Central memory CD8-positive, alpha-beta T cell (primary cell): Measurements from ENCODE around the gene DBF4B.
"Not testable (repeated sequence)": the region's sequence is repeated elsewhere in the genome, so short reads cannot be mapped to it uniquely, and the experiment has no call there.

Experiments
- ATAC-seq: fragments of 150-1000 bp; cut with Tn5 transposase; replicated peaks from 2 replicates; pipeline ENCODE4 v1.10.0; 2022; ENCODE audit warnings: mild to moderate bottlenecking, moderate FRiP score, moderate number of reproducible peaks; ENCODE audit not compliant: poor library complexity, severe bottlenecking; ENCODE audit errors: extremely low read depth
- DNase-seq, 2 donors: peaks; one replicate each; pipeline ENCODE4 v3.0.0; 2021; ENCODE audit warnings: low spot score in 2 of 2
- H3K27ac Mint-ChIP-seq: one replicate; pipeline ENCODE4 v1.8.0; 2022; ENCODE audit warnings: low read depth, mild to moderate bottlenecking, moderate library complexity, mixed read lengths
- H3K27me3 Mint-ChIP-seq: one replicate; pipeline ENCODE4 v1.8.0; 2022; ENCODE audit warnings: mixed read lengths
- H3K36me3 Mint-ChIP-seq: one replicate; pipeline ENCODE4 v1.8.0; 2022; ENCODE audit warnings: mild to moderate bottlenecking, moderate library complexity, mixed read lengths; ENCODE audit not compliant: insufficient read depth
- H3K4me1 Mint-ChIP-seq: one replicate; pipeline ENCODE4 v1.8.0; 2022; ENCODE audit warnings: mixed read lengths
- H3K4me3 Mint-ChIP-seq: one replicate; pipeline ENCODE4 v1.8.0; 2022; ENCODE audit warnings: mild to moderate bottlenecking, moderate library complexity, mixed read lengths
- H3K9me3 Mint-ChIP-seq: one replicate; pipeline ENCODE4 v1.8.0; 2022; ENCODE audit warnings: mixed read lengths

Gene DBF4B

DNA sequence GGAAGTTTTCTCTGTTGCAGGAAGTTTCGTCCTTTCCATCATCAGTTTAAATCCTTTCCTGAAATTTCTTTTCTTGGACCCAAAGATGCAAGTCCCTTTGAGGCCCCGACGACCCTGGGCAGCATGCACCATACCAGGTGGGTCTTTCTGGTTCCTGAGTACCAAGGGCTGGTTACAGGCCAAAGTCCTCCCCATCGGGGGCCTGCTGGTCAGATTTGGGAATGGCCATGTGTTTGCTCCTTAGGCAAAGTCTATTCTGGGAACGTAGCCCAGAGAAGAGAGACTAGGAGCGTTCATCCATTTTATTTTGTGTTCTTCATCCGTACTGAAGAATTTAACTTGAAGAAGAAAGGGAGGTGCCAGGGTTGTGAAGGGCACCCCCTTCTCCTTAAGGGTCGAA, 32.9 kb downstream of the DBF4B start:
- DNase-seq (no peak), ATAC-seq (no peak)
- H3K4me1 Mint-ChIP-seq = no peaks in the 10 kb centered on the region
- no peak overlapping the region for H3K4me3 Mint-ChIP-seq
- peaks cover 3% of the 10 kb centered on the region for H3K36me3 Mint-ChIP-seq
- H3K9me3 Mint-ChIP-seq = no peaks in the 10 kb centered on the region
- H3K27me3 Mint-ChIP-seq = no peaks in the 10 kb centered on the region
- H3K27ac Mint-ChIP-seq = no peak overlapping the region

DNA sequence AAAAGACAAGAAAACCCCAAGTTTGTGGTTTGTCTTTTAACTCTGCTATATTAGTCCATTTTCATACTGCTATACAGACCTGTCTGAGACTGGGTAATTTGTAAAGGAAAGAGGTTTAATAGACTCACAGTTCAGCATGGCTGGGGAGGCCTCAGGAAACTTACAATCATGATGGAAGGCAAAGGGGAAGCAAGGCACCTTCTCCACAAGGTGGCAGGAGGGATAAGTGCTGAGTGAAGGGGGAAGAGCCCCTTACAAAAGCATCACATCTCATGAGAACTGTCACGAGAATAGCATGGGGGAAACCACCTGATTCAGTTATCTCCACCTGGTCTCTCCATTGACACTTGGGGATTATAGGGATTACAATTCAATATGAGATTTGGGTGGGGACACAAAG, 36.8 kb downstream of the DBF4B start:
- Mint-ChIP-seq H3K27ac (no peak overlapping the region), H3K4me1 (no peaks in the 10 kb centered on the region), H3K4me3 (no peak overlapping the region), H3K36me3 (peaks cover 4% of the 10 kb centered on the region), H3K9me3 (no peaks in the 10 kb centered on the region), H3K27me3 (no peaks in the 10 kb centered on the region)
- DNase-seq (no peak), ATAC-seq (no peak)

DNA sequence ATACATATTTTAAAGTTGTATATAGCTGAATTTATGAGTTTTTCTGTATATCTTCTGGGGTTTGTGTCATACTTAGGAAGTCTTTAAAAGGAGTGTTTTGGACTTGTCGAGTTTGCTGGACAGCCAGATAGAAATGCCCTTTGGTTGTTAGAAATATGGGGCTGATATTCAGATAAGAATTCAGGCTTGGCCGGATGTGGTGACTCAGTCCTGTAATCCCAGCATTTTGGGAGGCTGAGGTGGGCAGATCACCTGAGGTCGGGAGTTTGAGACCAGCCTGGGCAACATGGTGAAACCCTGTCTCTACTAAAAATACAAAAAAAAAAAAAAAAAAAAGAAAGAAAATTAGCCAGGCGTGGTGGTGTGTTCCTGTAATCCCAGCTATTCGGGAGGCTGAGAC, 37.3 kb downstream of the DBF4B start:
- DNase-seq, H3K36me3 Mint-ChIP-seq, H3K27me3 Mint-ChIP-seq, H3K27ac Mint-ChIP-seq, ATAC-seq, H3K4me3 Mint-ChIP-seq, H3K4me1 Mint-ChIP-seq, H3K9me3 Mint-ChIP-seq: not testable (repeated sequence)

DNA sequence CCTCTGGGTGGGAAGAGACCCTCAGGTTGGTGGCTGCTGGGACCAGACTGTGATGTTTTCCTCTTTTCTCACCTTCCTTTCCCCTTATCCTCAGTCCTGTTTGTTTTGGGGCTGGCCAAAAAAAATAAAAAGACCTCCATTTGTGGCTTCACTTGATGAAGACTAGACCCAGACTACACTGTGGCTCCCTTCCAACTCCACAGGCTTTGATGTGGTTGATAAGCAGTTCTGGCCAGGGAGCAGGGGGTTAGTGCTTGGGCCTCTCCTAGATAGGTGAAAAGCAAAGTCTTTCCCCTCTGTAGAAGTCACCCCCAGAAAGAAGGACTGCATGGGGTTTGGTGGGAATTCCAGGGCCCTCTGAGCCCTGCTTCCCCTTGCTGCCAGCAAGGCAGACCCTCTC, 39.1 kb downstream of the DBF4B start:
- Mint-ChIP-seq H3K4me1 (no peaks in the 10 kb centered on the region), H3K36me3 (peaks cover 4% of the 10 kb centered on the region), H3K27me3 (no peaks in the 10 kb centered on the region), H3K9me3 (no peaks in the 10 kb centered on the region), H3K4me3 (no peak overlapping the region), H3K27ac (no peak overlapping the region)
- ATAC-seq (no peak), DNase-seq (no peak)

DNA sequence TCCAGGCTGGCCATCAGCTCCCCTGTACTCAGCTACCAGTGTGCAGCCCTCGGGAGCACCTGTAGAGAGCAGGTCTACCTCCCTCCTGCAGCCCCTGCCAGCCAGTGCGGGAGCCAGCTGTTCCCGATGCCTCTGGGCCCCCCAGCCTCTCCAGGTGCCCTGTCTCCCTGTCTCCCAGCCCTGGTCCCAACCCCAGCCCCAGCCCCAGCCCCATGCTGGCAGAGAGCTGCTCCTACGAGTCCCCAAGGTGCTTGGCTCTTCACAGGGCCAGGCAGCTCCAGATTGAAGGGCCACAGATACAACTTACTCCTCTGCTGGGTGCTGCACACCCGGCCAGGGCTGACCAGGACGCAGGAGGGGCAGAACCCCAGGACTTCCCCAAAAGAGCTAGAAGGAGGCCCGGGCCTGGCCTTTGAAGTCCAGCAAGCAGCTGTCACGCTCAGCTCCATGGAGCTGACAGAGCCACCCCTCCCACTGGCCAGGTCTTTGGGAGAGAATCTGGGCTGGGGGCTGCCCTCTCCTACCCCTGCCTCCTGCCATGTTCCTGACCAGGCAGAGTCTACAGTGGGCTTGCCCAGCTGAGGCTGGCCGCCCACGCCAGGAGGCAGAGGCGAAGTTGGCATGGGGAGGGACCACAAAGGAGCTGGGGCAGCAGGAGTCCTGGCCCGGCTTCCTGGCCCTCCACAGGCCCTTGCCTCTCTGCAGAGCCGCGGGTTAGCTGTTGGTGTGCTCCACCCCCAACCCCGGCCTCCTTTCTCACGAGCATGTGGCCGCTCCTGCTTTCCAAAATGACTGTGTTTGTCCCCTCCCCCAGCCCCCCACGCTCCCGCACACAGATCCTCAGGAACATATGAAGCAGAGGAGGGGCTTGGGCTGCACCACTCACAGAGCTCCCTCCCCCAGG, 40.9 kb downstream of the DBF4B start:
- no peaks in the 10 kb centered on the region for H3K27me3 Mint-ChIP-seq
- ATAC-seq (no peak), DNase-seq (no peak)
- H3K4me1 Mint-ChIP-seq = no peaks in the 10 kb centered on the region
- H3K4me3 Mint-ChIP-seq = no peak overlapping the region
- H3K36me3 Mint-ChIP-seq = peaks cover 2% of the 10 kb centered on the region
- no peak overlapping the region for H3K27ac Mint-ChIP-seq
- no peaks in the 10 kb centered on the region for H3K9me3 Mint-ChIP-seq

DNA sequence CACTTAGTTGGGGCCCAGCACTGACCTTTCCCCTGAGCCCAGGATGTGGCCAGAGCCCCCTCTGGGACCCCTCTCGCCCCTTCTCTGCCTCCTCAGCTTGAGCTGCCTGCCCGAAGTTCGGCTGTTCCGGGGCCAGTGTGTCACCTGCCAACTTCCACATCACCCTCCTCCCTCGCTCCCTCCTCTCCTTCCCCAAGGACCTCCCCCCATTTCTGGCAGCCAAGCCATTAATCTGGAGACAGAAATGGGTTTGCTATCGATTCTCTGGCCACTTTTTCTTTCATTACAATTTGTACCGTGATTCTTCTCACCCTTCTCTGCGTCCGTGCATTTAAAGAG, 41.5 kb downstream of the DBF4B start:
- no peak for ATAC-seq
- peaks cover 2% of the 10 kb centered on the region for H3K36me3 Mint-ChIP-seq

DNA sequence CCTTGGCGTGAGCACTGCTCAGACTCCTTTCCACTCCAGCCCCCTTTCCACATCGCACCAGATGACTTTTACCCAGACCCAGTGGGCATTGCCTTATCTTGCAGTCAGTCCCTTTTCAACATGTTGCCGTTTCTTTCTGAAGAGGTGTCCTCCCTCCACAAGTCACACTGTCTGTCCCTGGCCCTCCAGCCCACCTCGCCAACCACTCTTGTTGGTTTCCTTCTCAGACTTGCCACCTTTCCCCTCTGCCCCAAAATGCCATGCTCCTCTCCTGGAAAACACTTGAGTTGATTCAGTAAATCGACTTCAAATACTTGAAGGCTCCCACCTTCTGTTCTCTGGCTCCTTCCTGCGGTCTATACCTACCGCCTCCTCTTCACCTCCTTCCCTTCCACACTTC, 42.9 kb downstream of the DBF4B start:
- Mint-ChIP-seq H3K27me3 (no peaks in the 10 kb centered on the region), H3K4me3 (no peak overlapping the region), H3K36me3 (peaks cover 1% of the 10 kb centered on the region), H3K9me3 (no peaks in the 10 kb centered on the region), H3K4me1 (no peaks in the 10 kb centered on the region), H3K27ac (no peak overlapping the region)
- DNase-seq (no peak), ATAC-seq (no peak)

More for the DNA sequence above, 41.5 kb downstream of the DBF4B start:
- Mint-ChIP-seq H3K4me1 (no peaks in the 10 kb centered on the region), H3K4me3 (no peak overlapping the region), H3K9me3 (no peaks in the 10 kb centered on the region), H3K27me3 (no peaks in the 10 kb centered on the region), H3K27ac (no peak overlapping the region)
- no peak for DNase-seq

DNA sequence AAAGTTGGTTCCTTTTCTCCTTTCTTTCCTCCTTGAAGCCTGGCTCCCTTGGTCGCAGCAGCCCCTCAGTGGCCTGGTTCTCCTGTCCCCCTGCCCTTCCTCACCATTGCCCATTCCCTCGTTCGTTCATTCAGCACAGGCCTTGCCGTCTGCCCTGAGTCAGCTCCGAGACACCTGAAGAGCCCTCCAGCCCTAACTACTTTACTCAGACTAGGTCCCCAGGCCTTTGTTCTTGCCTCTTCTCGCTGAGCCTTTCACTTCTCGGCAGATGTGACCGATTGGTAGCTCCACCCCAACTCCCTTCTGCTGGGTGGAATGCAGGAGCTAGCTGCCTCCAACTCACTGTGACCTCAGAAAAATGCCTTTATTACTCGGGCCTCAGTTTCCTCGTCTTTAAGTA, 43.3 kb downstream of the DBF4B start:
- H3K27me3 Mint-ChIP-seq = peaks cover 1% of the 10 kb centered on the region
- H3K4me1 Mint-ChIP-seq = no peaks in the 10 kb centered on the region
- H3K36me3 Mint-ChIP-seq = peaks cover 1% of the 10 kb centered on the region
- H3K4me3 Mint-ChIP-seq = no peak overlapping the region
- H3K9me3 Mint-ChIP-seq = no peaks in the 10 kb centered on the region
- peak overlapping the region; percentile 49 for H3K27ac Mint-ChIP-seq
- DNase-seq = no peak
- no peak for ATAC-seq

DNA sequence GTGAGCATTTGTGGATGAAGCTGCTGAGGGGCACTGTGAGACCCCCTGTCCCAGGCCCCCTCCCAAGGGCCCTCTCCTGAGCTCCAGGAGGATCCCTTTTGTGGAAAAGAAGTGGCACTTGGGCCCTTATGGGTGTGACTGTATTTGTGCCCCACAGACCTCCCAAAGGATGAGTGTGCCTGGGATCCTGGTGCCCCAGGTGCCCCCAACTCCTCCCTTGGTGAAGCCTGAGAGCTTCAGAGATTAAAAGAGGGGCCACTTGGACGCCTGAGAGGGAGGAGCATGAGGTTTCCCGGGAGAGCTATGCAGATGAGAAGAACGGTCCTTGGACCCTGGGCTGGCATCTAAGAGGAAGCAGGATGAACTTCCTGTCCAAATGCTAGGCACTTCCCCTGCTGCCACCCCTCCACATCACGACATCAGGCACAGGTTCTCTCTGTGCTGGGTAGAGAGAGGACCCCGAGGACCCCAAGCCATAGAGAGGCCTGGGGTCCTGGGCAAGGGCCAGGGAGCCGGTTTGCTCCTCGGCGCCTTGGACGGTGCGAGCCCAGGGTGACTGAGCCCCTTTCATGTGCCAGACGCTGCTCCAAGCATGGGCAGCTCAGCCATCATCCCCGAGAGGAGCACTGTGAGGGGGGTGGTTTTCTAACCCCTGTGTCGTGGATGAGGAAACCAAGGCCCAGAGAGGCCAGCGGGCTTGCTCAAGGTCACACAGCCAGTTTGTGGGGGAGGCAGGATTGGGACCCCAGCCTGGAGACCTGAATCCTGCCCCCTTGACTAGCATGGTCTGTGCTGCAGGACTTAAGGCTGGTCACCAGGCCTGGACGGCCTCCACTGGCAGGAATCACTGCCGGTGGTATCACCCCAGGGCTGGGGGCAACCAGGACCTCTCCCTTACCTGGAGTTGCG, 44.7 kb downstream of the DBF4B start:
- no peak for ATAC-seq
- Mint-ChIP-seq H3K4me1 (no peaks in the 10 kb centered on the region), H3K9me3 (no peaks in the 10 kb centered on the region), H3K27ac (no peak overlapping the region), H3K27me3 (peaks cover 15% of the 10 kb centered on the region), H3K4me3 (no peak overlapping the region), H3K36me3 (peaks cover 1% of the 10 kb centered on the region)
- DNase-seq = no peak

DNA sequence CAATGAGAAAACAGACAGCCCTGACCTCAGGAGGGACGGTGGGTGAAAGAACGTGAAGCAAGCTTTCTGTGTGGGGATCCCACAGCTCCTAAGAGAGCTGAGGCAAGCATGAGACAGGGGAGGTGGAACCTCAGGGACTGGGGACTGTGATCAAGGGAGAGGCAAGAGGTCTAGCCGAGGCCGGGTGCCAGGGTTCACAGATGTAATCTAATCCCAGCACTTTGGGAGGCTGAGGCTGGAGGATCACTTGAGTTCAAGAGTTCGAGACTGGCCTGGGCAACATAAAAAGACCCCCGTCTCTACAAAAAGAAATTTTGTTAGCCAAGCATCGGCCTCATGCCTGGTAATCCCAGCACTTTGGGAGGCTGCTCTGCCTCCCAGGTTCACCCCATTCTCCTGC, 45.8 kb downstream of the DBF4B start:
- H3K27me3 Mint-ChIP-seq = peaks cover 18% of the 10 kb centered on the region
- no peak for ATAC-seq
- H3K4me1 Mint-ChIP-seq = no peaks in the 10 kb centered on the region
- H3K9me3 Mint-ChIP-seq = no peaks in the 10 kb centered on the region
- H3K36me3 Mint-ChIP-seq = peaks cover 1% of the 10 kb centered on the region
- DNase-seq = no peak
- H3K27ac Mint-ChIP-seq = no peak overlapping the region
- H3K4me3 Mint-ChIP-seq = no peak overlapping the region

DNA sequence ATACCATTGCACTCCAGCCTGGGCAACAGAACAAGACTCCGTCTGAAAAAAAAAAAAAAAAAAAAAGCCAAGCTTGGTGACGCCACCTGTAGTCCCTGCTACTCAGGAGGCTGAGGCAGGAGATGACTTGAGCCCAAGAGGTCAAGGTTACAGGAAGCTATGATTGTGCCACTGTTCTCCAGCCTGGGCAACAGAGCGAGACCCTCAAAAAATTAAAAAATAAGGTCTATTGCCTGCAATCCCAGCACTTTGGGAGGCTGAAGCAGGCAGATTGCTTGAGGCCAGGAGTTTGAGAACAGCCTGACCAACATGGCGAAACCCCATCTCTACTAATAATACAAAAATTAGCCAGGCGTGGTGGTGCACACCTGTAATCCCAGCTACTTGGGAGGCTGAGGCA, 46.7 kb downstream of the DBF4B start:
- not testable (repeated sequence) for H3K27ac Mint-ChIP-seq, H3K36me3 Mint-ChIP-seq, H3K9me3 Mint-ChIP-seq, DNase-seq, H3K4me3 Mint-ChIP-seq, H3K4me1 Mint-ChIP-seq, ATAC-seq
- peaks cover 21% of the 10 kb centered on the region for H3K27me3 Mint-ChIP-seq

DNA sequence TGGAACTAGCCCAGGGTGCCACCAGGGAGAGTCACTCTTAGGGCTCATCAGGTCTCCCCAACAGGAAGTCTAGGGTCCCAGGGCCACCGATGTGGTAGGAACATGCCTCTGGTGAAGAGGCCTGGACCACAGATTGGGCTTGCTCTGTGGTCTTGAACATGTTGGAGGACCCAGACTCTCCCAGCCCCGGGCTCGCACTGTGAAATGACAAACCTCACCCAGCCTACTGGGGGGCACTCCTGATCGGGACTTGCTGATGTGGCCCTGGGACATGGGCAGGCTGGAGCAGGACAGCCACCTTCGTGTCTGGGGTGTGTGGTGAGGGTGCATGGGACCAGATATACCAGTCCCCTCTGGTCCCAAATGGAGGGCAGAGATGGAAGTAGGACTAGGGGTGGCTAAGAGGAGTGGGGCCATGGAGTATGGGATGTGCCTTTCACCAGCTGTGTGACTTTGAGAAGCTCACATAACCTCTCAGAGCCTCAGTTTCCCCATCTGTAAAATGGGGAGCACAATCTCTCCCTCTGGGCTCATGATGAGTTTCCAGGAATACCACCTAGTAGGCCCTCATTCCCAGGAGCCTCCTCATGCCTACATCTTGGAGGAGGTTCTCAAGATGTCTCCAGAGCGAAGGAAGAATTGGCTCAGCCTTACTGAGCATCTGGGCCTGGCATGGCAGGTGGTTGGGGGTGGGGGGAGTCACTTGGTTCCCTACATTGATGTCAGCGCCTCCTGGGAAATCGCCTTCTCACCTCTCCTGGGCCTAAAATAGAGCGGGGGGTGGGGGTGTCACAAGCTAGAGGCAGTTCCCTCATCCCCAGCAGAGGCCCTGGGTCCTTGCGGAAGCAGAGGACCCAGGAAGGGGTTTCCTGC, 48.8 kb downstream of the DBF4B start:
- peaks cover 42% of the 10 kb centered on the region for H3K27me3 Mint-ChIP-seq
- DNase-seq (no peak), ATAC-seq (no peak)
- peak overlapping the region; percentile 70 for H3K4me3 Mint-ChIP-seq
- no peaks in the 10 kb centered on the region for H3K4me1 Mint-ChIP-seq
- no peaks in the 10 kb centered on the region for H3K9me3 Mint-ChIP-seq
- H3K27ac Mint-ChIP-seq = no peak overlapping the region
- H3K36me3 Mint-ChIP-seq = peaks cover 2% of the 10 kb centered on the region
